GM10266 (cell line): ENCODE results near the gene ZNF385C.
A peak's percentile ranks its signal among the peaks of the same experiment; 100 is the strongest.

Source experiments
- DNase-seq: peaks from one replicate; pipeline ENCODE4 v3.0.0; 2012; ENCODE audit errors: extremely low spot score
- TF ChIP-seq, protein P1 (sequence below): IDR thresholded peaks from 2 replicates; pipeline ENCODE4 v1.5.1; 2012; ENCODE audit warnings: mild to moderate bottlenecking, low read depth; ENCODE audit not compliant: control insufficient read depth, insufficient read depth; ENCODE audit errors: missing control alignments

ZNF385C gene

DNA sequence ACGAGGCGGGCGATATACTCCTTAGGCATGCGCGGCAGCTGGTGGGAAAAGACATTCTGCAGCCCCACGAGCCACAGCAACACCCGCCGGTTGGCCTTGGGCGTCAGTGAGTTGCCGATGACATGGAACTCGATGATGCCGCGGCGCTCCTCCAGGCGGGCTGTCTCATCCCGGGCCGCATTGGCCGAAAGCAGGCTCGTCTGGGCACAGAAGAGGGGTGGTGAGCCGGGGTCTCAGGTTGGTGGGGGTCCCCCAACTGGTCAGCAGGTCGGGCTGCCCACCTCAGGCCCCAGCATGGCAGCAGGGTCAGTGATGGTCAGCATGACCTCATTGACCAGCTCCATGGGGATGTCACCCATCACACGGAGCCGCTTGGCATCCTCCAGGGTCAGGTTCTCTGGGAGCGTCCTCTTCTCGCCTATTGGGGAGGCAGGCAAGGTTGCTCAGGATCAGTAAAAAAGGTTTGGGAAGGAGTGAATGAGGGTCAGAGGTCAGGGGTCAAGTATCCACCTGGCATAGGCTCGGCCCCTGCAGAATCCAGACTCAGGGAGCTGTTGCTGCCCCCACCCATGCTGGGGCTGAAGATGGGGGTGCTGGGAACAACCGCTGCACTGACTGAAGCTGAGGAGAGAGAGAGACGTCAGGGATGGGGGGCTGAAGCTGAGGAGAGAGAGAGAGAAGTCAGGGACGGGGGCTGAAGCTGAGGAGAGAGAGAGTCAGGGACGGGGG is 19.3 kb upstream of the ZNF385C start:
- no peak for DNase-seq
- TF ChIP-seq, protein P1, sequence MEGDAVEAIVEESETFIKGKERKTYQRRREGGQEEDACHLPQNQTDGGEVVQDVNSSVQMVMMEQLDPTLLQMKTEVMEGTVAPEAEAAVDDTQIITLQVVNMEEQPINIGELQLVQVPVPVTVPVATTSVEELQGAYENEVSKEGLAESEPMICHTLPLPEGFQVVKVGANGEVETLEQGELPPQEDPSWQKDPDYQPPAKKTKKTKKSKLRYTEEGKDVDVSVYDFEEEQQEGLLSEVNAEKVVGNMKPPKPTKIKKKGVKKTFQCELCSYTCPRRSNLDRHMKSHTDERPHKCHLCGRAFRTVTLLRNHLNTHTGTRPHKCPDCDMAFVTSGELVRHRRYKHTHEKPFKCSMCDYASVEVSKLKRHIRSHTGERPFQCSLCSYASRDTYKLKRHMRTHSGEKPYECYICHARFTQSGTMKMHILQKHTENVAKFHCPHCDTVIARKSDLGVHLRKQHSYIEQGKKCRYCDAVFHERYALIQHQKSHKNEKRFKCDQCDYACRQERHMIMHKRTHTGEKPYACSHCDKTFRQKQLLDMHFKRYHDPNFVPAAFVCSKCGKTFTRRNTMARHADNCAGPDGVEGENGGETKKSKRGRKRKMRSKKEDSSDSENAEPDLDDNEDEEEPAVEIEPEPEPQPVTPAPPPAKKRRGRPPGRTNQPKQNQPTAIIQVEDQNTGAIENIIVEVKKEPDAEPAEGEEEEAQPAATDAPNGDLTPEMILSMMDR, result no peak

DNA sequence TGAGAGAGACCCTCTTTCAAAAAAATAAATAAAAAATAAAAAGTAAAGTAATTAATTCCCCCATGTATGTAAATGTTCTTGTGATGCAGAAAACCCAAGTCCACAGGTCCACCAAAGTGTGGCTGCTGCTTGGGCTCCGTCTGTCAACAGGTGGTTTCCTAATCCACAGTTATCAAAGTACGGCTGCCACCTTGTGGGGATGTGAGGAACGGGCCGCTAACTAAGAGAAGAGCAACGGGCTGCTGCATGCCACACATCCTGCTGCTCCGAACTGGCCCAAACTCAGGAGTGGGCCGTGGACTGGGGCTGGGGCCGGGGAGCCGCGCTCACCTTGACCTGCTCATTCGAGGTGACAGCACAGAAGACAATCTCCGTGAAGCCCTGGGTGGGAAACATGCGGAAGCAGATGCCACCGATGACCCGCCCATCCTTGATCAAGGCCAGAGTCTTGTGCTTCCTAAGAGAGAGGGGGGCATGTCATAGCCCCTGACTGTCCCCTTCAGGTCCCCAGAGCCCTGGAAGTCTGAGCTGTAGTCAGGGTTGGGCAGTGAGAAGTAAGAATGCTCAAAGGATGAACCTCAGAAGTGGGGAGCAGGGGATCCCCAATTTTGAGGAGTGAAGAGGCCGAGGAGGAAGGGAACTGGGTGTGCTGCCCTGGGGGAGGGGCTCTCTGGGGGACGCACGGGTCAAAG is 18.6 kb upstream of the ZNF385C start:
- peak; percentile 82 for DNase-seq
- TF ChIP-seq, protein P1, result peak; percentile 88

DNA sequence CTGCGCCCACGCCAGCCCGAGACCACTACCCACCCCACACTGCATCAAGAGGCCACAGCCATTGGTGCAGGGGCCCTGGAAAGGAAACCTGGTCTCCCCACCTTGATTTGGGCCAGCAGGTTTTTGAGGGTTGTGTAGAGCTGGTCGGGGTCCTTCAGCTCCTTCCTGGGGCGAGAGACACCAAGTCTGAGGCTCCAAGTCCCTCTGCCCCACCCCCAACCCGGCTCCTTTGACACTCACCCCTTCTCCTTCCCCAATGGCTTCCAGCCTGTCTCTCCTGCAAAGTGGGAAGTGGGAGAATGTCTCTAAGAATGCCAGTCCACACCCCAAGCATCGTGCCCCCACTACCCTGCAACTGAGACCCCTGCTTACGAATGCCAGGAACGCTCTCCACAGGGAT is 15.8 kb upstream of the ZNF385C start:
- TF ChIP-seq, protein P1, result no peak
- DNase-seq, result no peak

DNA sequence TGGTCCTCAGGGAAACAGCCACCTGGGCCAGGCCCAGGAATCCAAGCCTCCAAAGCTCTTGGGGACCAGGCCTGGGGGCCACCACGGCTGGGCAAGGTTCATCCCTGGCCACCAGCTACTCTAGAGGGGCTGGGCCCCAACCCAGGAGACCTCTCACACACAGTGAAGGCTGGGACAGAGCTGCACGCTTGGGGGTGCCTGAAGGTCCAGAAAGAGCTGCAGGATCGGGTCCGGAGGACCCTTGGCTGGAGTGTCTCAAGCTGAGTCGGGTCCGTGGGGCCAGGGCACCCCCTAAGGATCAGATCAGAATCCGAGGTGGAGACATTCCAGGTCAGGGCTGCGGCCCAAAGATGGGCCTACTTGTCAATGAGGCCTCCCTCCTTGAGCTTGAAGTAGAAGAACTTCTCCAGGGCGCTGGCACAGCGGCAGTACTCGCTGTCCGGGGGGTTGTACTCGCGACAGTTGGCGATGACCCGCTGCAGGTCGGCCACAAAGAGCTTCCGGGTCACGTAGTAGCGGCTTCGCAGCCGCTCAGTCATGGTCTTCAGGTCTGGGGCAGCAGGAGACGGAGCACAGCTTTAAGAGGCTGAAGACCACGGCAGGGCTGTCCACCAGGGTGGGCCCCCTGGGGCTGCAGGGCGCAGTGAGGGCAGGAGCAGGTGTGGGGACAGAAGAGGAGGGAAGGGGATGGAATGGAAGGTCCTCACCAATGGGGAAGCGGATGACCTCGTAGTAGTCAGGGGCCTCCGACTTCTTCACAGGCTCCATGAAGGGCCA is 15.2 kb upstream of the ZNF385C start:
- TF ChIP-seq, protein P1, result no peak
- no peak for DNase-seq

DNA sequence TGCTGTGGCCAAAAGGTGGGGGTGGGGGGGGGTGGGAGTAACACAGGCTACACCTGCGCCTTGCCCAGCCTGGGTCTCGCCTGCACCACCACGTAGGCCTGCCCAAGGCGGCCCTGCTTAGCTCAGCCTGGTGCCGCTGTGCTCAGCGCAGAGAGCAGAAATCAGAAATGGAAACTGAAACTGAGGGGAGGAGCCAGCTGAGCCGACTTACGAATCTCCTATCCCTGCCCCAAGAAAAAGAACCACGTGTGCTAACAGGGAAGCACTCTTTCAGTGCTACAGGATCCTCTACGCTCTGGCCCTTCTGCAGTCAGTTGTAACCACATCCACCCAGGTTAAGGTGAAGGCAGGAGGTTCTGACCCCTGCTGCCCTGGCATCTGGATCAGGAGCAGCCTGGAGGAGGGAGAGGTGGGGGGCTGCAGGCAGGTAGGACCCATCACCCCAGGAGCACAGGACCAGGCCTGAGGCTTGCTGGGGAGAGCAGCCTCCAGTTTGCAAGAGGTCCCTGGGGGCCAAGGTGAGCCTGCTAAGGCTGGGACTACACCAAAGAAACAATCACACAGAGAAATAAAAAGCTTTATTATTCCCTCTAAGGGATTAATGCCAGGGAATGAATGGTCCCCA is 14.4 kb upstream of the ZNF385C start, which contains the start of gene DHX58:
Gene DHX58 (minus strand): TSS at position 163 of the 625 bp plus-strand sequence. CDS start 822 bp downstream, outside the sequence.
- DNase-seq, result peak; percentile 92
- TF ChIP-seq, protein P1, result no peak

DNA sequence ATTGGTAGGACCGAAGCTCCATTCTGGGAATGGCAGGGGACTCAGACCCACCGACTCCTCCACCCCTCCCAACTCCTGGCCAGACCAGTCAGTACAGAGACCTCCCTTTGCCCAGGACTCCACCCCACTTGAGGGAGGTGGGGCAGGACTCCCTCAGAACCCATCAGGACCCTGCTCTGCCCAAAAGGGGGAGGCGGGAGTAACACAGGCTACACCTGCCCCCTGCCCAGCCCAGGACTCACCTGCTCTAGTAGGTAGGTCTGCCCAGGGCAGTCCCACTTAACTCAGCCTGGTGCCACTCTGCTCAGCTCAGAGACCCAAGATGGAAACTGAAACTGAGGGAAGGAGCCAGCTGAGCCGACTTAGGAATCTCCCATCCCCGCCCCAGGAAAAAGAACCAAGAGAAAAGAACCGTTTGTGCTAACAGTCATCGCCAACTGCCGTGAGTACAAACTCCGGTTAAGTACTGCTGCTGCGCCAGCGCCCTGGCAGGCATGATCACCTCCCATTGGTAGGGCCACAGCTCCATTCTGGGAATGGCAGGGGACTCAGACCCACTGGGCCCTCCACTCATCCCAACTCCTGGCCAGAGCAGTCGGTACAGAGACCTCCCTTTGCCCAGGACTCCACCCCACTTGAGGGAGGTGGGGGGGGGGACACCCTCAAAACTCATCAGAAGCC is 13.7 kb upstream of the ZNF385C start:
- no peak for DNase-seq
- TF ChIP-seq, protein P1, result no peak
